T-helper 2 cell treated with Interferon-gamma antibody and Interleukin-4, amounts not matched to agents 5 μg/mL and 100 μg/mL, for 36 hours (primary cell): ENCODE results near the gene HBE1.
"Not testable (repeated sequence)": the region's sequence is repeated elsewhere in the genome, so short reads cannot be mapped to it uniquely, and the experiment has no call there.

Source experiments
- DNase-seq: peaks from one replicate; pipeline ENCODE4 v3.0.0; 2021; ENCODE audit warnings: low spot score
- H3K27ac Mint-ChIP-seq: one replicate; pipeline ENCODE4 v1.8.0; 2021; ENCODE audit warnings: mild to moderate bottlenecking, mixed read lengths
- H3K27me3 Mint-ChIP-seq: one replicate; pipeline ENCODE4 v1.8.0; 2021; ENCODE audit warnings: low read depth, mixed read lengths
- H3K36me3 Mint-ChIP-seq: one replicate; pipeline ENCODE4 v1.8.0; 2021; ENCODE audit warnings: low read depth, mixed read lengths
- H3K4me1 Mint-ChIP-seq: one replicate; pipeline ENCODE4 v1.8.0; 2021; ENCODE audit warnings: low read depth, mixed read lengths
- H3K4me3 Mint-ChIP-seq: one replicate; pipeline ENCODE4 v1.8.0; 2022; ENCODE audit warnings: mild to moderate bottlenecking, moderate library complexity, mixed read lengths
- H3K9me3 Mint-ChIP-seq: one replicate; pipeline ENCODE4 v1.8.0; 2021; ENCODE audit warnings: mixed read lengths

HBE1 gene

DNA sequence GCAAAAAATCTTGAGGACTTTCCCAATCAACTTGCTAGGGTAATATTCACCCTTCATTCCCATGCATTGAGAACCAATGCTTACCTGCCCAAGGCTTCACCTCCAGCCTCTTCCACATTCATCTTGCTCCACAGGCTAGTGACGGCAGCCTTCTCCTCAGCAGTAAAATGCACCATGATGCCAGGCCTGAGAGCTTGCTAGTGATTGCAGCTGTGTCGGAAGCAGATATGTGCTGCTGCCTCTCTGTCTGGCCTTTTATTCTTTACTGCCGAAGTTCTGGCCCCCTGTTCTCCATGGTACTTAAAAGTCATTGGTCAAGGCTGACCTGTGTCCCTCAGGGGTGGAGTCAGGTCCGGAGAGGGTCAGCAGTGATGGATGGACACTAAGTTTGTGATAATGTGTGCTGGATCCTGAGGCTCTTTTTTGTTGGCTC is at the start of gene HBE1:
Gene HBE1 (minus strand): TSS at position 231 of the 433 bp plus-strand sequence. CDS start 55 bp downstream, at position 176.
- peaks cover 2% of the 10 kb centered on the region for H3K27me3 Mint-ChIP-seq
- no peaks in the 10 kb centered on the region for H3K36me3 Mint-ChIP-seq
- no peaks in the 10 kb centered on the region for H3K9me3 Mint-ChIP-seq

GRCh38 chr11:5317292-5317691 is 47.5 kb upstream of the HBE1 start:
- Mint-ChIP-seq H3K9me3 (no peaks in the 10 kb centered on the region), H3K27me3 (no peaks in the 10 kb centered on the region), H3K4me3 (no peak overlapping the region), H3K4me1 (no peaks in the 10 kb centered on the region), H3K27ac (no peak overlapping the region), H3K36me3 (no peaks in the 10 kb centered on the region)
- DNase-seq: no peak

More for the DNA sequence above, at the start of gene HBE1:
- Mint-ChIP-seq H3K4me1 (no peaks in the 10 kb centered on the region), H3K27ac (no peak within 1 kb of the TSS), H3K4me3 (no peak within 1 kb of the TSS)
- DNase-seq: no peak

DNA sequence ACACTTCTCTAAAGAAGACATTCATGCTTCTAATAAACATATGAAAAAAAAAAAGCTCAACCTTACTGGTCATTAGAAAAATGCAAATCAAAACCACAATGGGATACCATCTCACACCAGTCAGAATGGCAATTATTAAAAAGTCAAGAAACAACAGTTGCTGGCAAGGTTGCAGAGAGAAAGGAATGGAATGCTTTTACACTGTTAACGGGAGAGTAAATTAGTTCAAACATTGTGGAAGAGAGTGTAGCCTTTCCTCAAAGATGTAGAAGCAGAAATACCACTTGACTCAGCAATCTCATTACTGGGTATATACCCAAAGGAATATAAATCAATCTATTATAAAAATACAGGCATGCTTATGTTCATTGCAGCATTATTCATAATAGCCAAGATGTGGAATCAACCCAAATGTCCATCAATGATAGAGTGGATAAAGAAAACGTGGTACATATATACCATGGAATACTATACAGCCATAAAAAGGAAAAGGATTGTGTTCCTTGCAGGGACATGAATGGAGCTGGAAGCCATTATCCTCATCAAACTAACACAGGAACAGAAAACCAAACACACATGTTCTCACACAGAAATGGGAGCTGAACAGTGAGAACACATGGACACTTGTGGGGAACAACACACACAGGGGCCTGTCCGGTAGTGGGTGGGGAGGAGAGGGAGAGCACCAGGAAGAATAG is 43.7 kb upstream of the HBE1 start:
- H3K9me3 Mint-ChIP-seq, H3K4me3 Mint-ChIP-seq, H3K27ac Mint-ChIP-seq, H3K4me1 Mint-ChIP-seq, H3K27me3 Mint-ChIP-seq, H3K36me3 Mint-ChIP-seq, DNase-seq: not testable (repeated sequence)

DNA sequence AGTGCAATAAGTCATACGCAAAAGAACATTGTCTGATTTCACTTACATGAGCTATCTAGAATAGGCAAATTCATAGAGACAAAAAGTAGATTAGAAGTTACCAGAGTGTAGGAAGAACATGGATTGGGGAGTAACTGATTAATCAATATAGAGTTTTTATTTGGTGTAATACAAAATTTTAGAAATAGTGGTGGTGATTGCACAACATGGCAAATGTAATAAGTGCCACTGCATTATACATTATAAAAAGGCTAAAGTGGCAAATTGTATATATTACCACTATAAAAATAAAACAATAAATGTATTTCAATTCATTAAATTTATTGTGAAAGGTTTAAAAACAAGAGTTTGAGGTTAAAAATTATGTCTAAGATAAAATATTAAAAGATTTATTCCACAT is 40.7 kb upstream of the HBE1 start:
- DNase-seq: no peak
- H3K27ac Mint-ChIP-seq: no peak overlapping the region
- no peaks in the 10 kb centered on the region for H3K27me3 Mint-ChIP-seq
- H3K4me1 Mint-ChIP-seq: no peaks in the 10 kb centered on the region
- H3K4me3 Mint-ChIP-seq: no peak overlapping the region
- no peaks in the 10 kb centered on the region for H3K9me3 Mint-ChIP-seq
- no peaks in the 10 kb centered on the region for H3K36me3 Mint-ChIP-seq

DNA sequence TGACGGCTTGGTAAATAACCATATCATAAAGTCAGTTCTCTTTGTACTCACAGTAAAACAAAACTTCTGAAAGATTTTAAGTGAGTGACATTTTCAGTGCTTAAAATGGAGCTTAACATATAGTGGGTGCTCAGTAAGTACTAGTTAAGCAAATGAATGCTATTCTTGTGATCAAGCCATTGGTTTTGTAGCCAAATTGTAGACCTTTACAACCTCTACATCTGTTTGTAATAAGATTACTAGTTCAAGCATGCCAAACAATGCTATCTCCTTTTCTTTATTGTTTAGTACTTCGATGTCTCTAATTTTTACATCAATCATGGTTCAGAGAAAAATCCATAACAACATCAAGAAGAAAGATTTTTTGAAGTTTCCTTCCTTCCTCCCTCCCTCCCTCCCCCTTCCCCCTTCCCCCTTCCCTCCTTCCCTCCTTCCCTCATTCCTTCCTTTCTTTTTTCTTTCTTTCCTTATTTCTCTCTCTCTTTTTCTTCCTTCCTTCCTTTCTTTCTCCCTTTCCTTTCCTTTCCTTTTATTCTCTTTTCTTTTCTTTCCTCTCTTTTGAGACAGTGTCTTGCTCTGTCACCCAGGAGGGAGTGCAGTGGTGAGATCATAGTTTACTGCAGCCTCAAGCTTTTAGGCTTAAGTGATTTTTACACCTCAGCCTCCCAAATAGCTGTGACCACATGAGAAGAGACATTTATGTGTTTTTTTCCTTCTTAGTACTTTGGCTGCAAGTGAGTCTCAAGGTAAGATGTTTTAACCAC is 37.7 kb upstream of the HBE1 start:
- DNase-seq: no peak
- Mint-ChIP-seq H3K27ac (no peak overlapping the region), H3K4me1 (no peaks in the 10 kb centered on the region), H3K9me3 (no peaks in the 10 kb centered on the region), H3K4me3 (no peak overlapping the region), H3K36me3 (no peaks in the 10 kb centered on the region), H3K27me3 (no peaks in the 10 kb centered on the region)

- no peaks in the 10 kb centered on the region for H3K27me3 Mint-ChIP-seq
- no peaks in the 10 kb centered on the region for H3K9me3 Mint-ChIP-seq
- H3K4me1 Mint-ChIP-seq: no peaks in the 10 kb centered on the region
- no peak overlapping the region for H3K4me3 Mint-ChIP-seq
- no peaks in the 10 kb centered on the region for H3K36me3 Mint-ChIP-seq
- H3K27ac Mint-ChIP-seq: no peak overlapping the region
- no peak for DNase-seq
These were observed 34.3 kb upstream of the HBE1 start for GRCh38 chr11:5304046-5304445.

DNA sequence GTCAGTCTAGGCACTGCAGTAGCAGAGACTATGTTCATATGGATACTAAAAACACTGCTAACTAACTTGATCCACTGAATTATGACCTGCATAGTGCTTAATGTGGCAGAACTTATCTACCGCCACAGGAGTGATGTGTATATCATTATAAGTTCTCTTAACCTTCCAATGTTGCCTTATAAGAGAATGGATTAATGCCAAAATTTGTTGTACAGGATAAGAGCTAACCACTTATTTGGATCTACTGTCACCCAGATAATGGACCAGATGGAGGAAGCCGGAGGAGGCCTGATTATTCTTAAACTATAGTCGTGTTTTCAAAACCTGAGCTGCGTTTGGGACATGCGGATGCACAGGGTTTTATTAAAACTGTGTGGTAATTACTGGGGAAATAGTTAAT is 33.9 kb upstream of the HBE1 start:
- H3K4me1 Mint-ChIP-seq: no peaks in the 10 kb centered on the region
- H3K4me3 Mint-ChIP-seq: no peak overlapping the region
- no peak overlapping the region for H3K27ac Mint-ChIP-seq
- no peak for DNase-seq
- no peaks in the 10 kb centered on the region for H3K9me3 Mint-ChIP-seq
- no peaks in the 10 kb centered on the region for H3K27me3 Mint-ChIP-seq
- no peaks in the 10 kb centered on the region for H3K36me3 Mint-ChIP-seq

DNA sequence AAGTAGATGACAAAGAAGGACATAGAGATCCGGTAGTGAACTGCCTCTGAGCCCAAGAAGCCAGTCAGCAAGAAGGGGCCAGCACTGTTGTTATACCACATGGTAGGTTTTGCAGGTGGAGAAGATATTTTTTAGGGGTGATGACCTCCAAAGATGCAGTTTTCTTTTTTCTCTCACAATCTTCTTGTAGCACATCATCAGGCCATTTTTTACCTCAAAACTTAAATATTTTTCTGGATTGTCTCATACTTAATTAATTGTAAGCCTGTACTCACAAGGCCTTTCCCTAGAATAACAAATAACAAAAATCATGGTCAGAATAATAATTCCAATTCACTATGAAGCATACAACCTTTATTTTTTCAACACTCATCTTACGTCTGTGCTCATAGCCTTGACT is 32.1 kb upstream of the HBE1 start, which contains the start of gene OR51B4:
Gene OR51B4 (minus strand): TSS at position 101 of the 400 bp plus-strand sequence. CDS start 0 bp downstream, at position 101.
- no peaks in the 10 kb centered on the region for H3K9me3 Mint-ChIP-seq
- H3K27me3 Mint-ChIP-seq: no peaks in the 10 kb centered on the region
- no peaks in the 10 kb centered on the region for H3K4me1 Mint-ChIP-seq
- H3K4me3 Mint-ChIP-seq: no peak within 1 kb of the TSS
- no peak within 1 kb of the TSS for H3K27ac Mint-ChIP-seq
- H3K36me3 Mint-ChIP-seq: no peaks in the 10 kb centered on the region
- no peak for DNase-seq

GRCh38 chr11:5300251-5300650 is 30.5 kb upstream of the HBE1 start:
- no peak for DNase-seq
- Mint-ChIP-seq H3K36me3 (no peaks in the 10 kb centered on the region), H3K27ac (no peak overlapping the region), H3K27me3 (no peaks in the 10 kb centered on the region), H3K4me1 (no peaks in the 10 kb centered on the region), H3K9me3 (no peaks in the 10 kb centered on the region), H3K4me3 (no peak overlapping the region)

GRCh38 chr11:5298451-5298850 is 28.7 kb upstream of the HBE1 start:
- H3K36me3 Mint-ChIP-seq: no peaks in the 10 kb centered on the region
- no peak overlapping the region for H3K4me3 Mint-ChIP-seq
- no peaks in the 10 kb centered on the region for H3K27me3 Mint-ChIP-seq
- no peak for DNase-seq
- H3K4me1 Mint-ChIP-seq: no peaks in the 10 kb centered on the region
- no peak overlapping the region for H3K27ac Mint-ChIP-seq
- H3K9me3 Mint-ChIP-seq: no peaks in the 10 kb centered on the region

DNA sequence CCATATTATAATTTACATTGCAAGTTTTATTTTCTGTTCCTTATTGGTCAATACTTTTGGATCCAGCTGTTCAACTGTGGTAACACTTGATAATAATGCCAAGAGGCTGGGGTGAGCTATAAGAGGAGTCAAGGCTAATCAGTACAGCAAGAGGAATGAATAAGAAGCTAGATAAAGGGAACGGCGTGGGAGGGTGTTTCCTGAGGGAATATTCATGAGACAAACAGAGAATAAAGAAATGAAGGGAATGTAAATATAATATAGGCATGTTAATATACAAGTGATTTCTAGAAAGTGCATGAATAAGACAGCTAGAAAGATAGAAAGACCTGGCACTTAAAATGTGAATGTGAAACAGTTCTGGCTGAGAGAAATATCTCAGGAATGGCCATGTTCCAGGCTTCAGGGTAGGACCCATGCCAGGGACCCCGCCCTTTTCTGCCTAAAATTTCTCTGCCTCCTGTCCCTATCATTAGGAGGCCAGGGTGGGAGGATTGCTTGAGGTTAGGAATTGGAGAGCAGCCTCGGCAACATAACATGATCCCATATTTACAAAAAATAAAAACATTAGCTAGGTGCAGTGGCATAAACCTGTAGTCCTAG is 28.1 kb upstream of the HBE1 start:
- no peak overlapping the region for H3K4me3 Mint-ChIP-seq
- no peak overlapping the region for H3K27ac Mint-ChIP-seq
- H3K27me3 Mint-ChIP-seq: no peaks in the 10 kb centered on the region
- DNase-seq: no peak
- H3K9me3 Mint-ChIP-seq: no peaks in the 10 kb centered on the region
- no peaks in the 10 kb centered on the region for H3K4me1 Mint-ChIP-seq
- no peaks in the 10 kb centered on the region for H3K36me3 Mint-ChIP-seq

DNA sequence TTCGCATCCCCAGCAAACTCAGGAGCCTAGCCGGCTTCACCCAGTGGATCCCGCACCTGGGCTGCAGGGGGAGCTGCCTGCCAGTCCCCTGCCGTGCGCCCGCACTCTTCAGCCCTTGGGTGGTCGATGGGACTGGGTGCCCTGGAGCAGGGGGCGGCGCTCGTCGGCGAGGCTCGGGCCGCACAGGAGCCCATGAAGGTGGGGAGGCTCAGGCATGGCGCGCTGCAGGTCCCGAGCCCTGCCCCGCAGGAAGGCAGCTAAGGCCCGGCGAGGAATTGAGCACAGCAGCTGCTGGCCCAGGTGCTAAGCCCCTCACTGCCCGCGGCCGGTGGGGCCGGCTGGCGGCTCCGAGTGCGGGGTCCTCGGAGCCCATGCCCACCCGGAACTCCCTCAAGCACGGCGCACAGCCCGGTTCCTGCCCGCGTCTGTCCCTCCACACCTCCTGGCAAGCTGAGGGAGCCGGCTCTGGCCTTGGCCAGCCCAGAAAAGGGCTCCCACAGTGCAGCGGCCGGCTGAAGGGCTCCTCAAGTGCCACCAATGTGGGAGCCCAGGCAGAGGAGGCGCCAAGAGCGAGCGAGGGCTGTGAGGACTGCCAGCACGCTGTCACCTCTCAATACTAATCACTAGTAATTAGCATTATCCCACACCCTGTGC is 24.7 kb upstream of the HBE1 start:
- H3K9me3 Mint-ChIP-seq, H3K36me3 Mint-ChIP-seq, H3K4me1 Mint-ChIP-seq, H3K27ac Mint-ChIP-seq, H3K27me3 Mint-ChIP-seq, H3K4me3 Mint-ChIP-seq, DNase-seq: not testable (repeated sequence)

GRCh38 chr11:5293028-5293427 is 23.3 kb upstream of the HBE1 start:
- H3K36me3 Mint-ChIP-seq: no peaks in the 10 kb centered on the region
- H3K27me3 Mint-ChIP-seq: no peaks in the 10 kb centered on the region
- DNase-seq: no peak
- H3K4me1 Mint-ChIP-seq: no peaks in the 10 kb centered on the region
- no peak overlapping the region for H3K27ac Mint-ChIP-seq
- no peaks in the 10 kb centered on the region for H3K9me3 Mint-ChIP-seq
- H3K4me3 Mint-ChIP-seq: no peak overlapping the region
